Measurements from ENCODE around the gene IFIH1.

DNA sequence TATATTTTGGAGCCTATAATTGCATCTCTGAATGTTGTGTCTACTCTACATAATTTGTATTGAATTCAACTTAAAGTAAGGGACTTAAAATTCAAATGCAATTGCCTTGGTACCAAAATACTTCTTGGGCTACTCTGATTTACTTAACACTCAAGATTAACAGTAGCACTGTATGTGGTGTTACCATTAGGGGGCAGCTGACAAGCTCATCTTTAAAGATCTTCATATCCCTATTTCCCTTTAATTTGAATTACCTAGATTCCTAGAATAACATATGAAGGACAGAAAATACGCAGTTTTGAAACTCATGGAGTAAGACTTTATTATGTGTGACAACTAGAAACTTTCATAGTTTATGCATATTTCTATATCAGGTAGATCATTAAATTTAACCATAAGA is 37.8 kb downstream of the IFIH1 start:
- TF ChIP-seq, protein P1, sequence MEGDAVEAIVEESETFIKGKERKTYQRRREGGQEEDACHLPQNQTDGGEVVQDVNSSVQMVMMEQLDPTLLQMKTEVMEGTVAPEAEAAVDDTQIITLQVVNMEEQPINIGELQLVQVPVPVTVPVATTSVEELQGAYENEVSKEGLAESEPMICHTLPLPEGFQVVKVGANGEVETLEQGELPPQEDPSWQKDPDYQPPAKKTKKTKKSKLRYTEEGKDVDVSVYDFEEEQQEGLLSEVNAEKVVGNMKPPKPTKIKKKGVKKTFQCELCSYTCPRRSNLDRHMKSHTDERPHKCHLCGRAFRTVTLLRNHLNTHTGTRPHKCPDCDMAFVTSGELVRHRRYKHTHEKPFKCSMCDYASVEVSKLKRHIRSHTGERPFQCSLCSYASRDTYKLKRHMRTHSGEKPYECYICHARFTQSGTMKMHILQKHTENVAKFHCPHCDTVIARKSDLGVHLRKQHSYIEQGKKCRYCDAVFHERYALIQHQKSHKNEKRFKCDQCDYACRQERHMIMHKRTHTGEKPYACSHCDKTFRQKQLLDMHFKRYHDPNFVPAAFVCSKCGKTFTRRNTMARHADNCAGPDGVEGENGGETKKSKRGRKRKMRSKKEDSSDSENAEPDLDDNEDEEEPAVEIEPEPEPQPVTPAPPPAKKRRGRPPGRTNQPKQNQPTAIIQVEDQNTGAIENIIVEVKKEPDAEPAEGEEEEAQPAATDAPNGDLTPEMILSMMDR (IDR thresholded peaks at IDR 0.05), result no peak
- no peak for TF ChIP-seq POLR2A (IDR thresholded peaks at IDR 0.05)

All from vagina (tissue), 2 donors.